Fibroblast of lung (primary cell): Measurements from ENCODE around the gene ORM2.

Experiments used
- CTCF ChIP-seq, 2 donors: IDR thresholded peaks in 1 of 2; conservative IDR thresholded peaks in 1 of 2; 1 replicate in 1 of 2; 2 replicates in 1 of 2; pipeline ENCODE4 v1.5.1; 2011 to 2012; ENCODE audit warnings: low read length in 2 of 2, control low read depth in 1 of 2, inconsistent platforms in 1 of 2, low read depth in 1 of 2, mild to moderate bottlenecking in 1 of 2
- EZH2 ChIP-seq: IDR thresholded peaks from 2 replicates; pipeline ENCODE4 v1.5.1; 2012; ENCODE audit warnings: low read length, control low read depth, mild to moderate bottlenecking; ENCODE audit errors: missing control alignments

DNA sequence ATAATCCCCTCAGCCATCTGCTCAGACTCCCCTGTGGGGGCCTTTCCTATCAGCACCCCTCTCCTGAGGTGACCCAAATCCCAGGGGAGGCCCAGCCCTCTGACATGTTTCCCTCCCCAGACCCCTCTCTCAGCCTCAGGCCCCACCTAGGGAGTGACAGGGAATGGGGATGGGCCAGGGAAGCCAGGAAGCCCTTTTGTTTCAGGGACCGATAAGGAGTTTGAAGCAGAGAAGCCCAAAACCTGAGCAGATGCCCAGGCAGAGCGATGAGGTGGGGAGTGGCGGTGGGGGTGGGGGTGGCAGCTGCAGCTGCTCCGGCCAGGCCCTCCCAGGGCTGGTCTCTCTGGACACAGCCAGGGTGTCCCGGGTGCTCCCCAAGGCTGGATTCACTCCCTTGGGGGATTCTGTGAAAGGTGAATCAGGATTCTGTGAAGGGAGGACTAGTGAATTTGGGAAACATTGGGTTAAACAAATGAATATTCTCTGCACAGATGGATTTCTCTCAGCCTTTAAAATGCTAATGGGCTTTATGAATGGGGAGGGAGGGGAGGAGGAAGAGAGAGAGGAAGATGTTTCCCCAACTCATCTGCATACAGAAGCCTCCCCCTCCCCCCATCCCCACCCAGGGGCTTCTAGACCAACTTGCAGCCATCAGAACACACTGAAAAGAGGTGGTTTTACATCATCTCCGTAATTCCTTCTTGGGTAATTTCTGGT, 40.7 kb downstream of the ORM2 start:
- no peak for TF ChIP-seq CTCF (conservative IDR thresholded peaks at IDR 0.05 in 1 of 2, IDR thresholded peaks at IDR 0.05 in 1 of 2; ENCODE audit: low read depth in 1 of 2, low read length in 2 of 2)
- TF ChIP-seq EZH2: no peak
